Ishikawa (cell line): Measurements from ENCODE around the gene COMMD6.

ENCODE experiments used
- CEBPB ChIP-seq: IDR thresholded peaks from 2 replicates; pipeline ENCODE4 v1.6.1; 2012
- CREB1 ChIP-seq: IDR thresholded peaks from 2 replicates; pipeline ENCODE4 v1.6.1; 2012; ENCODE audit warnings: low read depth
- EGR1 ChIP-seq: IDR thresholded peaks from 2 replicates; pipeline ENCODE4 v1.6.1; 2012
- EP300 ChIP-seq: IDR thresholded peaks from 2 replicates; pipeline ENCODE4 v1.6.1; 2012; ENCODE audit warnings: borderline replicate concordance
- FOXM1 ChIP-seq: IDR thresholded peaks from 2 replicates; pipeline ENCODE4 v1.6.1; 2012; ENCODE audit warnings: low read depth, borderline replicate concordance
- NFIC ChIP-seq: IDR thresholded peaks from 2 replicates; pipeline ENCODE4 v1.6.1; 2012
- RAD21 ChIP-seq: IDR thresholded peaks from 2 replicates; pipeline ENCODE4 v1.6.1; 2012; ENCODE audit warnings: low read depth
- REST ChIP-seq: IDR thresholded peaks from 2 replicates; pipeline ENCODE4 v1.6.1; 2012; ENCODE audit warnings: low read depth, mild to moderate bottlenecking
- TAF1 ChIP-seq: IDR thresholded peaks from 2 replicates; pipeline ENCODE4 v1.6.1; 2012; ENCODE audit warnings: low read depth, mild to moderate bottlenecking
- TCF12 ChIP-seq: IDR thresholded peaks from 2 replicates; pipeline ENCODE4 v1.6.1; 2012; ENCODE audit warnings: low read depth
- TEAD4 ChIP-seq: IDR thresholded peaks from 2 replicates; pipeline ENCODE4 v1.6.1; 2012
- YY1 ChIP-seq: IDR thresholded peaks from 2 replicates; pipeline ENCODE4 v1.6.1; 2012; ENCODE audit warnings: low read depth
- ZBTB7A ChIP-seq: IDR thresholded peaks from 2 replicates; pipeline ENCODE4 v1.6.1; 2012; ENCODE audit warnings: low read depth
- TF ChIP-seq, protein P1 (sequence below): IDR thresholded peaks from 2 replicates; pipeline ENCODE4 v1.6.1; 2012
- TF ChIP-seq, protein P2 (sequence below): IDR thresholded peaks from 2 replicates; pipeline ENCODE4 v1.6.1; 2012

COMMD6 gene

GRCh38 chr13:75493156-75493555, 44.5 kb downstream of the COMMD6 start:
- TF ChIP-seq CEBPB (no peak), NFIC (no peak), TAF1 (no peak), RAD21 (no peak), ZBTB7A (no peak), TCF12 (no peak), EP300 (no peak), FOXM1 (no peak)
- TF ChIP-seq, protein P1, sequence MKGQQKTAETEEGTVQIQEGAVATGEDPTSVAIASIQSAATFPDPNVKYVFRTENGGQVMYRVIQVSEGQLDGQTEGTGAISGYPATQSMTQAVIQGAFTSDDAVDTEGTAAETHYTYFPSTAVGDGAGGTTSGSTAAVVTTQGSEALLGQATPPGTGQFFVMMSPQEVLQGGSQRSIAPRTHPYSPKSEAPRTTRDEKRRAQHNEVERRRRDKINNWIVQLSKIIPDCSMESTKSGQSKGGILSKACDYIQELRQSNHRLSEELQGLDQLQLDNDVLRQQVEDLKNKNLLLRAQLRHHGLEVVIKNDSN, result no peak

- TF ChIP-seq, protein P2, sequence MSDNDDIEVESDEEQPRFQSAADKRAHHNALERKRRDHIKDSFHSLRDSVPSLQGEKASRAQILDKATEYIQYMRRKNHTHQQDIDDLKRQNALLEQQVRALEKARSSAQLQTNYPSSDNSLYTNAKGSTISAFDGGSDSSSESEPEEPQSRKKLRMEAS, result no peak
- TF ChIP-seq, protein P1, result peak; percentile 51; the same call in 1 of the 2 replicates
- TF ChIP-seq CEBPB, result peak; percentile 67; the same call in 1 of the 2 replicates
Measured at GRCh38 chr13:75492389-75492788, 45.3 kb downstream of the COMMD6 start.

DNA sequence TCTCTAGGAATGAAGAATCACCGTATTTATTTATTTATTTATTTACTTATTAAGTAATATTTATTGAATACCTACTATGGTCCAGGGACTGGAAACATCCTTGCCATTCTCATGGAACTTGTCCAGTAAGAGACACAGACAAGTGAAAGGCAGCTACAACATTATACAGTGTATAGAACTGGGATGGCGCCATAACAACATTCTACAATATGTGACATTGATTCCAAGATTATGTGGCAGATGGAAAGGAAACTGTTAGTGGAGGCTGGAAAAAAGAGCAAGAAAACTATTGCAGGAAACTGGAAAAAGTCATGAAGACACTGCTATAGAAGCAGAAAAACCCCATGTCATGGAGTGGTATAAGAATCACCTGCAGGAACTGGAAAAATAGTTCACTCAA, 46.3 kb downstream of the COMMD6 start:
- TF ChIP-seq FOXM1 (no peak), EGR1 (no peak), CREB1 (no peak), REST (no peak), NFIC (no peak), TAF1 (no peak), ZBTB7A (no peak), YY1 (no peak), TCF12 (no peak), CEBPB (no peak)
- TF ChIP-seq, protein P2, result no peak

- TF ChIP-seq YY1 (no peak), NFIC (0 out of 2 replicates have a peak, but pooled peaks have one; percentile 27), REST (no peak)
Measured at GRCh38 chr13:75489502-75490263, 48.0 kb downstream of the COMMD6 start.

DNA sequence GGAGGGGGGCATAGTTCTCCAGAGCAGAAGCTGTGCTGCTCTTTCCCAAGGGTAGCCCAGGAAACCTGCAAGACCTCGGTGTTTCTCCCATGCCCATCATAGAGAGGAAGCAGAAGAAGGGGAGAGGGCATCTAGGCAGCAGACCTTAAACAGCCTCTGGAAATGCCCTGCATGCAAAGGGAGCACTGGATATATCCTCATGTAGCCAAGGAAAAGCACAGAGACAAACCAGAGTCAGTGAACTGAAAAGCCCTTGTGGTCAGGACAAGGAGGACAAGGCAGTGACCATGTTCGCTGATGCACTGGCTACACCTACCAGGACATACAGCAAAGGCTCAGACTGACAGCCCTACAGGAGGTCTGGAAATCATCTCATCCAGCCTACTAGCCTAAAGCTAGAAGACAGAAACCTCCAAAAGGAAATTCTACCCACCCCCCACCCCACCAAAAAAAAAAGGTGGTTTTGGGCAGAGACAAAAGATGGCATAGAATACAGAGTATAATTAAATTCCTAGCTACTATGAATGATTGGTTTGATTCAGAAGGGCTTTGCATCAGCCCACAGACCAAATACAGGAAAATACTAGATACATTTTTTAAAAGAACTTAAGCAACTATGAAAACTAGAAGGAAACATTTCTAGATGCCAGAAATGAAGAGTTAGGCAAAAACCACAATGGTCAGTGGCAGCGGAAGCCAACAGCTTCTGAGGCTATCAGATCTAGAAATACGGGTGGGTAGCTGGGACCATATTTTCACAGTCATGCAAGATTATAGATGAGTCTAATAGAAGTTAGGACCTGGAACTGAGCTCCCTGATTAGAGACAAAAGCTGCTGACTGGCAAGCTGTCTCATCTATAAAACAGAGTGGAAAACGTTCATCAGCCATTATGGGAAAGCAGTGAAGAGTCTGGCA, 51.2 kb downstream of the COMMD6 start:
- no peak for TF ChIP-seq EP300
- no peak for TF ChIP-seq EGR1
- no peak for TF ChIP-seq REST
- TF ChIP-seq FOXM1, result no peak
- TF ChIP-seq TEAD4, result no peak
- TF ChIP-seq, protein P2, result no peak
- TF ChIP-seq ZBTB7A, result no peak
- TF ChIP-seq CEBPB, result no peak
- no peak for TF ChIP-seq NFIC
- no peak for TF ChIP-seq RAD21
